ENCODE results near the gene HSD17B2.

GRCh38 chr16:82062645-82063058, 27.6 kb downstream of the HSD17B2 start:
- TF ChIP-seq, protein P1, sequence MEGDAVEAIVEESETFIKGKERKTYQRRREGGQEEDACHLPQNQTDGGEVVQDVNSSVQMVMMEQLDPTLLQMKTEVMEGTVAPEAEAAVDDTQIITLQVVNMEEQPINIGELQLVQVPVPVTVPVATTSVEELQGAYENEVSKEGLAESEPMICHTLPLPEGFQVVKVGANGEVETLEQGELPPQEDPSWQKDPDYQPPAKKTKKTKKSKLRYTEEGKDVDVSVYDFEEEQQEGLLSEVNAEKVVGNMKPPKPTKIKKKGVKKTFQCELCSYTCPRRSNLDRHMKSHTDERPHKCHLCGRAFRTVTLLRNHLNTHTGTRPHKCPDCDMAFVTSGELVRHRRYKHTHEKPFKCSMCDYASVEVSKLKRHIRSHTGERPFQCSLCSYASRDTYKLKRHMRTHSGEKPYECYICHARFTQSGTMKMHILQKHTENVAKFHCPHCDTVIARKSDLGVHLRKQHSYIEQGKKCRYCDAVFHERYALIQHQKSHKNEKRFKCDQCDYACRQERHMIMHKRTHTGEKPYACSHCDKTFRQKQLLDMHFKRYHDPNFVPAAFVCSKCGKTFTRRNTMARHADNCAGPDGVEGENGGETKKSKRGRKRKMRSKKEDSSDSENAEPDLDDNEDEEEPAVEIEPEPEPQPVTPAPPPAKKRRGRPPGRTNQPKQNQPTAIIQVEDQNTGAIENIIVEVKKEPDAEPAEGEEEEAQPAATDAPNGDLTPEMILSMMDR (IDR thresholded peaks at IDR 0.05): no peak
- TF ChIP-seq GATA2 (CRISPR knock-in tag; IDR thresholded peaks at IDR 0.05) (no peak), MAX (IDR thresholded peaks at IDR 0.05; ENCODE audit: low read depth) (no peak)

Data from SK-N-SH (cell line).